ENCODE results near the gene FAM120AOS.

Gene FAM120AOS

GRCh38 chr9:93480262-93480661 lies 26.9 kb upstream of the FAM120AOS start:
- H4K8ac ChIP-seq (ENCODE audit: low read depth, low read length): no peak overlapping the region
- H2AK5ac ChIP-seq (ENCODE audit: low read length): no peak overlapping the region
- H3K27me3 ChIP-seq (ENCODE audit: insufficient read depth, low read length, poor library complexity): no peaks in the 10 kb centered on the region
- no peak overlapping the region for H4K5ac ChIP-seq (ENCODE audit: low read length)
- no peak overlapping the region for H3K23ac ChIP-seq (ENCODE audit: low read length)
- H3K9ac ChIP-seq (ENCODE audit: low read length): no peak overlapping the region
- no peak overlapping the region for H2BK15ac ChIP-seq (replicated peaks; ENCODE audit: low read depth)
- H3K4ac ChIP-seq (ENCODE audit: low read depth, low read length): no peak overlapping the region
- H3K4me3 ChIP-seq (ENCODE audit: low read length): no peak overlapping the region
- no peak overlapping the region for H2BK120ac ChIP-seq (ENCODE audit: low read depth, low read length)
- WGBS (ENCODE audit: extremely low coverage, insufficient coverage, low lambda C conversion rate): no CpG with 5 or more reads among the region's 4 CpGs
- no peak overlapping the region for H3K27ac ChIP-seq (ENCODE audit: low read depth, low read length)
- H3K79me2 ChIP-seq (ENCODE audit: control insufficient read depth, insufficient read depth, low read length): peaks cover 26% of the 10 kb centered on the region
- H3K4me1 ChIP-seq (ENCODE audit: control insufficient read depth, low read depth, low read length): no peaks in the 10 kb centered on the region
- no peak overlapping the region for H2BK5ac ChIP-seq (ENCODE audit: low read length)
- H3K36me3 ChIP-seq (ENCODE audit: control insufficient read depth, insufficient read depth, low read length): peaks cover 2% of the 10 kb centered on the region
- H3K4me2 ChIP-seq (ENCODE audit: low read length): no peak overlapping the region
- no peak overlapping the region for H3K56ac ChIP-seq (ENCODE audit: low read length)
- peaks cover 14% of the 10 kb centered on the region for H3K79me1 ChIP-seq (ENCODE audit: low read length)
- no peak overlapping the region for H3K18ac ChIP-seq (ENCODE audit: low read length)
- peak; percentile 31 for DNase-seq

DNA sequence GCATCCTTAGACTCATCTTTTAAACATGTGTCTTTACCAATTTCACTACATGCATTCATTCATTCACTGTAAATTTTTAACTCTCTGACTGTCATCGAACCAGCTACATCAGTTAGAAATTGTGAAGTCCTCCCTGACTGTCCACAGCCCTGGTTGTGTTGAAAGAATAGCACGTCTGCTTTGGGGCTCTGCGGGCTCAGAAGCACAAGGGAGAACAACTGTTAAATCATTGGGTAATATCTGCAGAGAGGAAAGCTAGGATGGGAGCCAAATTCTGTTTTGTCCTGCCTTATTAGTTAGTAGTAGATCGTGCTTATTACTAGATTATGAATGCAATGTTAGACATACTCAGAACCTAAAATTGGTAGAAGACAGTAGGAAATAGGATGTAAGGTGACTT lies 26.3 kb upstream of the FAM120AOS start:
- no peak for DNase-seq
- no peaks in the 10 kb centered on the region for H3K4me1 ChIP-seq (ENCODE audit: control insufficient read depth, low read depth, low read length)

GRCh38 chr9:93477397-93477796 lies 24.0 kb upstream of the FAM120AOS start:
- WGBS (ENCODE audit: extremely low coverage, insufficient coverage, low lambda C conversion rate): no CpG with 5 or more reads among the region's 2 CpGs
- Histone ChIP-seq H2BK15ac (replicated peaks; ENCODE audit: low read depth) (no peak overlapping the region), H3K18ac (ENCODE audit: low read length) (no peak overlapping the region), H3K9ac (ENCODE audit: low read length) (no peak overlapping the region), H3K27me3 (ENCODE audit: insufficient read depth, low read length, poor library complexity) (no peaks in the 10 kb centered on the region), H3K4ac (ENCODE audit: low read depth, low read length) (no peak overlapping the region), H2AK5ac (ENCODE audit: low read length) (no peak overlapping the region), H3K27ac (ENCODE audit: low read depth, low read length) (no peak overlapping the region), H4K5ac (ENCODE audit: low read length) (no peak overlapping the region), H3K23ac (ENCODE audit: low read length) (no peak overlapping the region), H2BK120ac (ENCODE audit: low read depth, low read length) (no peak overlapping the region), H4K8ac (ENCODE audit: low read depth, low read length) (no peak overlapping the region), H3K4me2 (ENCODE audit: low read length) (no peak overlapping the region), H3K4me1 (ENCODE audit: control insufficient read depth, low read depth, low read length) (no peaks in the 10 kb centered on the region), H3K79me1 (ENCODE audit: low read length) (peaks cover 8% of the 10 kb centered on the region), H3K4me3 (ENCODE audit: low read length) (no peak overlapping the region), H3K79me2 (ENCODE audit: control insufficient read depth, insufficient read depth, low read length) (peaks cover 24% of the 10 kb centered on the region), H3K56ac (ENCODE audit: low read length) (no peak overlapping the region), H2BK5ac (ENCODE audit: low read length) (no peak overlapping the region), H3K36me3 (ENCODE audit: control insufficient read depth, insufficient read depth, low read length) (no peaks in the 10 kb centered on the region)
- DNase-seq: no peak

More for the DNA sequence above, 26.3 kb upstream of the FAM120AOS start:
- Histone ChIP-seq H3K27me3 (ENCODE audit: insufficient read depth, low read length, poor library complexity) (no peaks in the 10 kb centered on the region), H3K4ac (ENCODE audit: low read depth, low read length) (no peak overlapping the region), H2BK15ac (replicated peaks; ENCODE audit: low read depth) (no peak overlapping the region), H2BK5ac (ENCODE audit: low read length) (no peak overlapping the region), H3K18ac (ENCODE audit: low read length) (no peak overlapping the region), H4K5ac (ENCODE audit: low read length) (no peak overlapping the region), H3K27ac (ENCODE audit: low read depth, low read length) (no peak overlapping the region), H3K56ac (ENCODE audit: low read length) (no peak overlapping the region), H3K79me2 (ENCODE audit: control insufficient read depth, insufficient read depth, low read length) (peaks cover 28% of the 10 kb centered on the region), H3K9ac (ENCODE audit: low read length) (no peak overlapping the region), H3K23ac (ENCODE audit: low read length) (no peak overlapping the region), H3K4me2 (ENCODE audit: low read length) (no peak overlapping the region), H3K4me3 (ENCODE audit: low read length) (no peak overlapping the region), H3K36me3 (ENCODE audit: control insufficient read depth, insufficient read depth, low read length) (peaks cover 2% of the 10 kb centered on the region), H4K8ac (ENCODE audit: low read depth, low read length) (no peak overlapping the region), H2AK5ac (ENCODE audit: low read length) (no peak overlapping the region), H3K79me1 (ENCODE audit: low read length) (peaks cover 14% of the 10 kb centered on the region), H2BK120ac (ENCODE audit: low read depth, low read length) (no peak overlapping the region)
- no CpG with 5 or more reads among the region's 4 CpGs for WGBS (ENCODE audit: extremely low coverage, insufficient coverage, low lambda C conversion rate)

DNA sequence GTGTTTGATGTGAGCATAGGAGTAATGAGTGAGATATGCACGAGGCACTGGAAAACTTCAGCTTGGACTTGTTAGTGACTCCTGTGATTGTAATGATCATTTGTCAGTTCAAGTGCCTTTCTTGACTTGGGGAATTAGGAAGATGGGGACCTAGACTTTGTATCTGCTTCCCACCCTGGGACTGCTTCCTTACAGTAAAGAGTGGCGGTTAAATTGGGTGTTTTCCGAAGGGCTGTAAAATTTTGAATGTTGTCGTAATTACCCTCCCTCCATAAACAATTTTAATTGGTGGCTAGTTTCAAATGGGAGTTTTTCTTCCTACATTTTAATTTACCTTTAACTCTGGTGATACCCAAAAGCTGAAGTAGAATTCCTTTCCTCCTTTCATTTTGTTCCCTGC lies 23.5 kb upstream of the FAM120AOS start:
- no peak overlapping the region for H3K23ac ChIP-seq (ENCODE audit: low read length)
- peaks cover 24% of the 10 kb centered on the region for H3K79me2 ChIP-seq (ENCODE audit: control insufficient read depth, insufficient read depth, low read length)
- H3K9ac ChIP-seq (ENCODE audit: low read length): no peak overlapping the region
- H3K4me2 ChIP-seq (ENCODE audit: low read length): no peak overlapping the region
- H3K36me3 ChIP-seq (ENCODE audit: control insufficient read depth, insufficient read depth, low read length): no peaks in the 10 kb centered on the region
- H2BK5ac ChIP-seq (ENCODE audit: low read length): no peak overlapping the region
- no peak for DNase-seq
- peaks cover 9% of the 10 kb centered on the region for H3K79me1 ChIP-seq (ENCODE audit: low read length)
- no peak overlapping the region for H2BK15ac ChIP-seq (replicated peaks; ENCODE audit: low read depth)
- H4K8ac ChIP-seq (ENCODE audit: low read depth, low read length): no peak overlapping the region
- H3K56ac ChIP-seq (ENCODE audit: low read length): no peak overlapping the region
- no peak overlapping the region for H4K5ac ChIP-seq (ENCODE audit: low read length)
- H2AK5ac ChIP-seq (ENCODE audit: low read length): no peak overlapping the region
- H3K4ac ChIP-seq (ENCODE audit: low read depth, low read length): no peak overlapping the region
- no peak overlapping the region for H3K18ac ChIP-seq (ENCODE audit: low read length)
- H2BK120ac ChIP-seq (ENCODE audit: low read depth, low read length): no peak overlapping the region
- H3K27me3 ChIP-seq (ENCODE audit: insufficient read depth, low read length, poor library complexity): no peaks in the 10 kb centered on the region
- no peaks in the 10 kb centered on the region for H3K4me1 ChIP-seq (ENCODE audit: control insufficient read depth, low read depth, low read length)
- H3K4me3 ChIP-seq (ENCODE audit: low read length): no peak overlapping the region
- no CpG with 5 or more reads among the region's 4 CpGs for whole genome bisulfite sequencing (ENCODE audit: extremely low coverage, insufficient coverage, low lambda C conversion rate)
- H3K27ac ChIP-seq (ENCODE audit: low read depth, low read length): no peak overlapping the region

DNA sequence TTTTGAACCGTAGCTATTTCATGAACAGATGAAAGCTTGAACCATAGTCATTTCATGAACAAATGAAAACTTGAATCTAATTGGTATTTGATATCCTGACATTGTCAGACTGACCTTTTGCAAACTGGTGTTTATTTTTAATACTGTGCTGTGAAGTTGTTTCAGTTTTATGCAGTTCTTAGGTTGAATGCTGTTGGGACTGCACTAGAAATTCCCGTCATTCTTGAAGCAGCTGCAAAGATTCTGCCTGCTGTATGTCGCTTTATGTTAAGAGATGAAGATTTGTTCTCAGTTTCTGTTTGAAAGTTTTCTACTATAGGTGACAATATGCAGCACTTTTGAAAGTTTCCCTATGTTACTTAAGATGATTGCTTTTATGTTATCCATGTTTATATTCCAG lies 22.5 kb upstream of the FAM120AOS start:
- Histone ChIP-seq H3K4me1 (ENCODE audit: control insufficient read depth, low read depth, low read length) (no peaks in the 10 kb centered on the region), H3K79me1 (ENCODE audit: low read length) (peaks cover 3% of the 10 kb centered on the region), H2BK120ac (ENCODE audit: low read depth, low read length) (no peak overlapping the region), H3K56ac (ENCODE audit: low read length) (no peak overlapping the region), H3K27me3 (ENCODE audit: insufficient read depth, low read length, poor library complexity) (no peaks in the 10 kb centered on the region), H4K5ac (ENCODE audit: low read length) (no peak overlapping the region), H3K27ac (ENCODE audit: low read depth, low read length) (no peak overlapping the region), H2AK5ac (ENCODE audit: low read length) (no peak overlapping the region), H3K4me3 (ENCODE audit: low read length) (no peak overlapping the region), H3K36me3 (ENCODE audit: control insufficient read depth, insufficient read depth, low read length) (no peaks in the 10 kb centered on the region), H4K8ac (ENCODE audit: low read depth, low read length) (no peak overlapping the region), H2BK15ac (replicated peaks; ENCODE audit: low read depth) (no peak overlapping the region), H2BK5ac (ENCODE audit: low read length) (no peak overlapping the region), H3K79me2 (ENCODE audit: control insufficient read depth, insufficient read depth, low read length) (peaks cover 22% of the 10 kb centered on the region), H3K4me2 (ENCODE audit: low read length) (no peak overlapping the region), H3K18ac (ENCODE audit: low read length) (no peak overlapping the region), H3K4ac (ENCODE audit: low read depth, low read length) (no peak overlapping the region), H3K9ac (ENCODE audit: low read length) (no peak overlapping the region), H3K23ac (ENCODE audit: low read length) (no peak overlapping the region)
- DNase-seq: no peak
- WGBS (ENCODE audit: extremely low coverage, insufficient coverage, low lambda C conversion rate): no CpG with 5 or more reads among the region's 3 CpGs

DNA sequence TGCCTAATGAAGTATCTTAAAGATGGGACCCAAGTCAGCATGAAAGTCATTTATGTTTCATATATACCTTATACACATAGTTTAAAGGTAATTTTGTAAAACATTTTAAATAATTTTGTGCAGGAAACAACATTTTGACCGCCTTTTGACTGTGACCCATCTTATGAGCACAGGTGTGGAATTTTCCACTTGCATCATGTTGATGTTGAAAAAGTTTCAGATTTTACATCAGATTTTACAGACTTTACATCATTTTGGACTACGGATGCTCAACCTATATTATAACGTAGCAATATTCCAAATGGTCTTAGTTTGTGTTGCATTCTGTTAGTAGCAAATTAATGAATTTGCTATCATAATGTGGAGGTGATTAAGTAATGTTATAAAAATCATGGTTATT lies 21.7 kb upstream of the FAM120AOS start:
- no peak for DNase-seq
- Histone ChIP-seq H3K4me3 (ENCODE audit: low read length) (no peak overlapping the region), H3K56ac (ENCODE audit: low read length) (no peak overlapping the region), H2BK15ac (replicated peaks; ENCODE audit: low read depth) (no peak overlapping the region), H4K8ac (ENCODE audit: low read depth, low read length) (no peak overlapping the region), H3K4me1 (ENCODE audit: control insufficient read depth, low read depth, low read length) (no peaks in the 10 kb centered on the region), H3K18ac (ENCODE audit: low read length) (no peak overlapping the region), H3K27ac (ENCODE audit: low read depth, low read length) (no peak overlapping the region), H3K27me3 (ENCODE audit: insufficient read depth, low read length, poor library complexity) (no peaks in the 10 kb centered on the region), H3K79me1 (ENCODE audit: low read length) (peaks cover 2% of the 10 kb centered on the region), H3K4ac (ENCODE audit: low read depth, low read length) (no peak overlapping the region), H4K5ac (ENCODE audit: low read length) (no peak overlapping the region), H3K9ac (ENCODE audit: low read length) (no peak overlapping the region), H3K79me2 (ENCODE audit: control insufficient read depth, insufficient read depth, low read length) (peaks cover 23% of the 10 kb centered on the region), H3K36me3 (ENCODE audit: control insufficient read depth, insufficient read depth, low read length) (no peaks in the 10 kb centered on the region), H3K4me2 (ENCODE audit: low read length) (no peak overlapping the region), H2BK5ac (ENCODE audit: low read length) (no peak overlapping the region), H2AK5ac (ENCODE audit: low read length) (no peak overlapping the region), H2BK120ac (ENCODE audit: low read depth, low read length) (no peak overlapping the region), H3K23ac (ENCODE audit: low read length) (no peak overlapping the region)
- no CpG with 5 or more reads among the region's 3 CpGs for WGBS (ENCODE audit: extremely low coverage, insufficient coverage, low lambda C conversion rate)

Data from mesendoderm (in vitro differentiated cells).